CD14-positive monocyte (primary cell): Measurements from ENCODE around the gene PITHD1. TPM values are rescaled to one million over a fixed set of nuclear protein-coding genes. Genes with fewer than 3 reads are reported as not detected.
A peak's percentile ranks its signal among the peaks of the same experiment; 100 is the strongest.

Experiments
- DNase-seq, 3 donors: peaks; one replicate each; pipeline ENCODE4 v3.0.0-alpha.2; 2011 to 2022
- H2AFZ ChIP-seq: 2 replicates; pipeline ENCODE4 v1.6.0; 2012; ENCODE audit warnings: mild to moderate bottlenecking, low read depth, low read length, inconsistent platforms; ENCODE audit not compliant: insufficient read depth, poor library complexity, severe bottlenecking
- H3K27ac ChIP-seq, 2 donors: 1 replicate in 1 of 2; 2 replicates in 1 of 2; pipeline ENCODE4 v1.5.1; 2012 to 2013; ENCODE audit warnings: low read length in 2 of 2, control low read depth in 1 of 2, inconsistent platforms in 1 of 2, low read depth in 1 of 2, mild to moderate bottlenecking in 1 of 2
- H3K27me3 ChIP-seq, 2 donors: one replicate each; pipeline versions ENCODE4 v1.6.0 to v1.6.1; 2011 to 2013; ENCODE audit warnings: low read length in 2 of 2; ENCODE audit not compliant: control insufficient read depth in 2 of 2, insufficient read depth in 2 of 2
- H3K36me3 ChIP-seq, 2 donors: replicated peaks in 1 of 2; 1 replicate in 1 of 2; 2 replicates in 1 of 2; pipeline versions ENCODE4 v1.5.1 to v1.6.1; 2012 to 2013; ENCODE audit warnings: low read length in 2 of 2, control low read depth in 1 of 2, inconsistent platforms in 1 of 2, mild to moderate bottlenecking in 1 of 2; ENCODE audit not compliant: insufficient read depth in 2 of 2, control insufficient read depth in 1 of 2
- H3K4me1 ChIP-seq, 2 donors: 1 replicate in 1 of 2; 2 replicates in 1 of 2; pipeline versions ENCODE4 v1.5.1 to v1.6.1; 2012 to 2013; ENCODE audit warnings: low read length in 2 of 2, control low read depth in 1 of 2, inconsistent platforms in 1 of 2, mild to moderate bottlenecking in 1 of 2, moderate library complexity in 1 of 2; ENCODE audit not compliant: insufficient read depth in 2 of 2, control insufficient read depth in 1 of 2
- H3K4me2 ChIP-seq: replicated peaks from 2 replicates; pipeline ENCODE3; 2012; ENCODE audit warnings: low read length, moderate library complexity, mild to moderate bottlenecking; ENCODE audit not compliant: poor library complexity, severe bottlenecking; ENCODE audit errors: extremely low read depth
- H3K4me3 ChIP-seq, 3 experiments: fragments of 200-600 bp in 1 of 3; sonication (generic) in 1 of 3; replicated peaks in 1 of 3; 1 replicate in 2 of 3; 2 replicates in 1 of 3; pipeline ENCODE4 v1.5.1; 2011 to 2013; ENCODE audit warnings: low read length in 3 of 3, mild to moderate bottlenecking in 3 of 3, control low read depth in 2 of 3, low read depth in 2 of 3, inconsistent platforms in 1 of 3, moderate library complexity in 1 of 3
- H3K79me2 ChIP-seq: 2 replicates; pipeline ENCODE4 v1.6.0; 2012; ENCODE audit warnings: mild to moderate bottlenecking, control low read depth, inconsistent platforms, low read length, moderate library complexity; ENCODE audit not compliant: insufficient read depth
- H3K9ac ChIP-seq: 2 replicates; pipeline ENCODE4 v1.6.0; 2017; ENCODE audit warnings: low read length, mild to moderate bottlenecking; ENCODE audit not compliant: insufficient read depth, poor library complexity, severe bottlenecking
- H3K9me3 ChIP-seq, 2 donors: replicated peaks in 1 of 2; 1 replicate in 1 of 2; 2 replicates in 1 of 2; pipeline versions ENCODE4 v1.5.1 to v1.6.1; 2012 to 2013; ENCODE audit warnings: low read length in 2 of 2, control low read depth in 1 of 2; ENCODE audit not compliant: control insufficient read depth in 1 of 2, insufficient read depth in 1 of 2
- H4K20me1 ChIP-seq: 2 replicates; pipeline ENCODE4 v1.6.0; 2012; ENCODE audit warnings: mild to moderate bottlenecking, low read length, control low read depth, moderate library complexity; ENCODE audit not compliant: insufficient read depth
- H3K27ac Mint-ChIP-seq, 7 donors: one replicate each; pipeline ENCODE4 v1.8.0; 2020; ENCODE audit warnings: mild to moderate bottlenecking in 7 of 7, mixed read lengths in 7 of 7, moderate library complexity in 6 of 7, inconsistent platforms in 2 of 7
- H3K27me3 Mint-ChIP-seq, 3 donors: one replicate each; pipeline ENCODE4 v1.8.0; 2021 to 2022; ENCODE audit warnings: low read depth in 3 of 3, mild to moderate bottlenecking in 3 of 3, mixed read lengths in 3 of 3, moderate library complexity in 3 of 3, inconsistent platforms in 1 of 3
- H3K36me3 Mint-ChIP-seq, 2 donors: one replicate each; pipeline ENCODE4 v1.8.0; 2020; ENCODE audit warnings: mixed read lengths in 2 of 2, inconsistent platforms in 1 of 2, mild to moderate bottlenecking in 1 of 2
- H3K4me1 Mint-ChIP-seq: one replicate; pipeline ENCODE4 v1.8.0; 2020; ENCODE audit warnings: mild to moderate bottlenecking, mixed read lengths
- H3K4me3 Mint-ChIP-seq, 2 donors: one replicate each; pipeline ENCODE4 v1.8.0; 2020; ENCODE audit warnings: mild to moderate bottlenecking in 2 of 2, mixed read lengths in 2 of 2, moderate library complexity in 1 of 2
- H3K9me3 Mint-ChIP-seq, 7 donors: one replicate each; pipeline ENCODE4 v1.8.0; 2020 to 2022; ENCODE audit warnings: mixed read lengths in 7 of 7, mild to moderate bottlenecking in 6 of 7, moderate library complexity in 6 of 7, inconsistent platforms in 2 of 7
- WGBS: methylation state at CpG from one replicate; pipeline ENCODE4 v1.1.5; 2013; ENCODE audit warnings: missing lambda C conversion rate; ENCODE audit not compliant: insufficient coverage; 5-methylcytosine and 5-hydroxymethylcytosine counted together
- intact Hi-C, 2 donors: fragments of 100-400 bp; cut with micrococcal nuclease; formaldehyde crosslinking; loops; one replicate each; pipeline versions ENCODE4 v1.15.0 to v1.15.1; 2023
- polyA plus RNA-seq, 3 donors: library from polyadenylated mRNA; depleted of rRNA in 1 of 3; unstranded in 2 of 3; stranded (reverse) in 1 of 3; fragments of 300-500 nt in 2 of 3; fragments of >200 nt in 1 of 3; fragmentation: Illumina TruSeq in 2 of 3; gene quantifications; 1 replicate in 2 of 3; 2 replicates in 1 of 3; pipeline ENCODE4 v1.2.3, GENCODE V29; 2012 to 2021
- TF ChIP-seq, protein P1 (sequence below): fragments of 200-600 bp; IDR thresholded peaks from one replicate; pipeline ENCODE4 v1.8.0; 2022; ENCODE audit warnings: antibody characterized with exemption, mild to moderate bottlenecking

Gene PITHD1
- polyA plus RNA-seq, 3 donors, result 20.8 to 40.8 (median 29.9) TPM

GRCh38 chr1:23763041-23763577 lies 15.1 kb upstream of the PITHD1 start:
- no peak for DNase-seq
- Histone ChIP-seq H4K20me1 (peaks cover 50% of the 10 kb centered on the region), H3K4me2 (no peak overlapping the region), H3K9ac (no peak overlapping the region), H3K27me3 (no peaks in the 10 kb centered on the region), H3K4me3 (no peak overlapping the region), H3K36me3 (peaks cover 50 to 76% of the 10 kb centered on the region in 2 donors), H3K9me3 (no peaks in the 10 kb centered on the region), H2AFZ (no peak overlapping the region), H3K79me2 (no peaks in the 10 kb centered on the region), H3K27ac (no peak overlapping the region), H3K4me1 (no peaks in the 10 kb centered on the region)
- no peaks in the 10 kb centered on the region for H3K9me3 Mint-ChIP-seq
- H3K4me3 Mint-ChIP-seq, result no peak overlapping the region
- H3K27me3 Mint-ChIP-seq, result no peaks in the 10 kb centered on the region
- peaks cover 49 to 78% of the 10 kb centered on the region in 2 donors for H3K36me3 Mint-ChIP-seq
- intact Hi-C loops, result no loop called here
- 99% methylated on average over 6 of the region's 7 CpGs for WGBS
- TF ChIP-seq, protein P1, sequence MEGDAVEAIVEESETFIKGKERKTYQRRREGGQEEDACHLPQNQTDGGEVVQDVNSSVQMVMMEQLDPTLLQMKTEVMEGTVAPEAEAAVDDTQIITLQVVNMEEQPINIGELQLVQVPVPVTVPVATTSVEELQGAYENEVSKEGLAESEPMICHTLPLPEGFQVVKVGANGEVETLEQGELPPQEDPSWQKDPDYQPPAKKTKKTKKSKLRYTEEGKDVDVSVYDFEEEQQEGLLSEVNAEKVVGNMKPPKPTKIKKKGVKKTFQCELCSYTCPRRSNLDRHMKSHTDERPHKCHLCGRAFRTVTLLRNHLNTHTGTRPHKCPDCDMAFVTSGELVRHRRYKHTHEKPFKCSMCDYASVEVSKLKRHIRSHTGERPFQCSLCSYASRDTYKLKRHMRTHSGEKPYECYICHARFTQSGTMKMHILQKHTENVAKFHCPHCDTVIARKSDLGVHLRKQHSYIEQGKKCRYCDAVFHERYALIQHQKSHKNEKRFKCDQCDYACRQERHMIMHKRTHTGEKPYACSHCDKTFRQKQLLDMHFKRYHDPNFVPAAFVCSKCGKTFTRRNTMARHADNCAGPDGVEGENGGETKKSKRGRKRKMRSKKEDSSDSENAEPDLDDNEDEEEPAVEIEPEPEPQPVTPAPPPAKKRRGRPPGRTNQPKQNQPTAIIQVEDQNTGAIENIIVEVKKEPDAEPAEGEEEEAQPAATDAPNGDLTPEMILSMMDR, result no peak
- H3K27ac Mint-ChIP-seq, result peak overlapping the region in 1 of 7 donors; percentile 15
- H3K4me1 Mint-ChIP-seq, result no peaks in the 10 kb centered on the region

DNA sequence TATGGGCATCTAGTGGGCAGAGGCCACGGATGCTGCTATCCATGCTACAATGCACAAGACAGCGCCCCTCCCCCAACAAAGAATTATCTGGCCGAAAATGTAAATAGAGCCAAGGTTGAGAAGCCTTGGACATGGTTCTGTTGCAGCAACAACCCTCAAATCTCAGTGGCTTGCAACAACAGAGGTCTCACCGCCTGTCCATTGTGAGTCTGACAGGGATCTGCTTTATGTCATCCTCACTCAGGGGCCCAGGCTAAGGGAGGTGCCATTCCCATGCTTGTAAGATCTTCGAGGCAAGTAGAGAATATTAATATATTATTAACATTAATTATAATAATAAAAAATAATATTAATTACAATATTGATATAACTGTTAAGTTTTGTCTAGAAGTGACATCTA lies 9.5 kb upstream of the PITHD1 start:
- Histone ChIP-seq H3K4me1 (peaks cover 0 to 3% of the 10 kb centered on the region in 2 donors), H3K36me3 (peaks cover 2 to 31% of the 10 kb centered on the region in 2 donors)
- intact Hi-C loops, result no loop called here

More for the DNA sequence above, 9.5 kb upstream of the PITHD1 start:
- Histone ChIP-seq H3K9me3 (no peaks in the 10 kb centered on the region), H3K27ac (no peak overlapping the region), H3K27me3 (no peaks in the 10 kb centered on the region), H3K79me2 (no peaks in the 10 kb centered on the region), H2AFZ (no peak overlapping the region), H4K20me1 (no peaks in the 10 kb centered on the region), H3K4me2 (no peak overlapping the region), H3K9ac (no peak overlapping the region), H3K4me3 (no peak overlapping the region)
- WGBS, result 100% methylated on average over 2 of the region's 5 CpGs
- Mint-ChIP-seq H3K27ac (no peak overlapping the region), H3K4me1 (peaks cover 2% of the 10 kb centered on the region), H3K9me3 (peaks cover 0 to 2% (median 0%) of the 10 kb centered on the region in 7 donors), H3K4me3 (no peak overlapping the region), H3K27me3 (no peaks in the 10 kb centered on the region), H3K36me3 (peaks cover 17 to 39% of the 10 kb centered on the region in 2 donors)
- DNase-seq, result no peak
- TF ChIP-seq, protein P1, result no peak
